Breast epithelium (tissue), 3 donors: ENCODE data around the gene DRC3.

Experiments used
- POLR2A ChIP-seq: fragments of 450-650 bp; IDR thresholded peaks from one replicate; pipeline ENCODE4 v1.6.1; 2016; ENCODE audit warnings: antibody characterized with exemption, mild to moderate bottlenecking, moderate library complexity
- POLR2AphosphoS5 ChIP-seq, 3 donors: sonication (generic); formaldehyde crosslinking; IDR thresholded peaks; one replicate each; pipeline ENCODE4 v1.6.1; 2017; ENCODE audit warnings: antibody characterized with exemption in 3 of 3
- TF ChIP-seq, protein P1 (sequence below), 3 donors: fragments of 450-650 bp; IDR thresholded peaks; one replicate each; pipeline ENCODE4 v1.5.1; 2016 to 2017; ENCODE audit warnings: antibody characterized with exemption in 3 of 3, mild to moderate bottlenecking in 3 of 3, moderate library complexity in 3 of 3

DNA sequence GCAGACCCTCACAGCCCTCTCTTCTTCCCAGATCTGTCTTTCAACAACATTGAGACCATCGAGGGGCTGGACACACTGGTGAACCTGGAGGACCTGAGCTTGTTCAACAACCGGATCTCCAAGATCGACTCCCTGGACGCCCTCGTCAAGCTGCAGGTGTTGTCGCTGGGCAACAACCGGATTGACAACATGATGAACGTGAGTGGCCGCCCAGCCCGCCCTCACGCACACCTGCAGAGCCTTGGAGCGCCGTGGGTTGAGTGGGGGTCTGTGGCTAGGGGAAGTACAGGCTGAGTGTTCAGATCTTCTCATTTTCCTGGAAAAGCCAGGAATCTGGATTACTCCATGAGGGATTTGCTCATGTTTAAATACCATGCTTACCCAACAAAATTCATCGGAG lies 15.2 kb downstream of the DRC3 start:
- TF ChIP-seq, protein P1, sequence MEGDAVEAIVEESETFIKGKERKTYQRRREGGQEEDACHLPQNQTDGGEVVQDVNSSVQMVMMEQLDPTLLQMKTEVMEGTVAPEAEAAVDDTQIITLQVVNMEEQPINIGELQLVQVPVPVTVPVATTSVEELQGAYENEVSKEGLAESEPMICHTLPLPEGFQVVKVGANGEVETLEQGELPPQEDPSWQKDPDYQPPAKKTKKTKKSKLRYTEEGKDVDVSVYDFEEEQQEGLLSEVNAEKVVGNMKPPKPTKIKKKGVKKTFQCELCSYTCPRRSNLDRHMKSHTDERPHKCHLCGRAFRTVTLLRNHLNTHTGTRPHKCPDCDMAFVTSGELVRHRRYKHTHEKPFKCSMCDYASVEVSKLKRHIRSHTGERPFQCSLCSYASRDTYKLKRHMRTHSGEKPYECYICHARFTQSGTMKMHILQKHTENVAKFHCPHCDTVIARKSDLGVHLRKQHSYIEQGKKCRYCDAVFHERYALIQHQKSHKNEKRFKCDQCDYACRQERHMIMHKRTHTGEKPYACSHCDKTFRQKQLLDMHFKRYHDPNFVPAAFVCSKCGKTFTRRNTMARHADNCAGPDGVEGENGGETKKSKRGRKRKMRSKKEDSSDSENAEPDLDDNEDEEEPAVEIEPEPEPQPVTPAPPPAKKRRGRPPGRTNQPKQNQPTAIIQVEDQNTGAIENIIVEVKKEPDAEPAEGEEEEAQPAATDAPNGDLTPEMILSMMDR (IDR thresholded peaks at IDR 0.05): no peak
- no peak for TF ChIP-seq POLR2A
- TF ChIP-seq POLR2AphosphoS5 (IDR thresholded peaks at IDR 0.05): no peak
